Adrenal gland (tissue), 5 donors: ENCODE results near the gene AFDN.

Source experiments
- CTCF ChIP-seq, 6 experiments: fragments of 450-650 bp in 4 of 6; fragments of 200-600 bp in 2 of 6; sonication (generic) in 1 of 6; IDR thresholded peaks; 1 replicate in 5 of 6; 2 replicates in 1 of 6; pipeline versions ENCODE4 v1.5.1 to v1.8.0; 2016 to 2021; ENCODE audit warnings: antibody characterized with exemption in 6 of 6, mild to moderate bottlenecking in 2 of 6, moderate library complexity in 1 of 6
- POLR2A ChIP-seq, 2 donors: fragments of 450-650 bp; IDR thresholded peaks; one replicate each; pipeline ENCODE4 v1.6.1; 2017; ENCODE audit warnings: antibody characterized with exemption in 2 of 2, mild to moderate bottlenecking in 2 of 2, moderate library complexity in 1 of 2
- donor health status: DM: no; HTN: no; CAD: no.

GRCh38 chr6:167824591-167825331 lies 1.9 kb upstream of the AFDN start:
- TF ChIP-seq CTCF (IDR thresholded peaks at IDR 0.05) (no peak), POLR2A (IDR thresholded peaks at IDR 0.05) (no peak)
